GM12891 (cell line): ENCODE data around the gene MTG2.

ENCODE experiments used
- DNase-seq: peaks from one replicate; pipeline ENCODE4 v3.0.0; 2011; ENCODE audit warnings: low spot score; ENCODE audit not compliant: insufficient read length
- FAIRE-seq: peaks from 2 replicates; lab custom pipeline; 2011; peaks lifted over from hg19 to GRCh38; lab: Jason Lieb, UNC
- PAX5 ChIP-seq: IDR thresholded peaks from 2 replicates; pipeline ENCODE4 v1.6.1; 2011; ENCODE audit warnings: low read length, moderate library complexity, mild to moderate bottlenecking; ENCODE audit not compliant: insufficient read depth, severe bottlenecking
- POLR2A ChIP-seq: IDR thresholded peaks from 2 replicates; pipeline ENCODE4 v1.6.1; 2011; ENCODE audit warnings: low read depth, low read length, control low read depth
- POLR2AphosphoS5 ChIP-seq: IDR thresholded peaks from 2 replicates; pipeline ENCODE4 v1.6.1; 2011; ENCODE audit warnings: low read depth, low read length, control low read depth
- POU2F2 ChIP-seq: IDR thresholded peaks from 2 replicates; pipeline ENCODE4 v1.6.1; 2011; ENCODE audit warnings: low read depth, mild to moderate bottlenecking, control low read depth, low read length, moderate library complexity
- SPI1 ChIP-seq: IDR thresholded peaks from 2 replicates; pipeline ENCODE4 v1.6.1; 2011; ENCODE audit warnings: low read depth, low read length, control low read depth
- TAF1 ChIP-seq: IDR thresholded peaks from 2 replicates; pipeline ENCODE4 v1.6.1; 2011; ENCODE audit warnings: low read depth, low read length, control low read depth

The MTG2 gene

GRCh38 chr20:62138204-62138543 lies 44.7 kb upstream of the MTG2 start:
- TF ChIP-seq SPI1 (no peak), POU2F2 (no peak), TAF1 (no peak), PAX5 (no peak), POLR2A (no peak), POLR2AphosphoS5 (no peak)
- DNase-seq (no peak), FAIRE-seq (no peak)

GRCh38 chr20:62138912-62139311 lies 43.9 kb upstream of the MTG2 start:
- TF ChIP-seq TAF1: no peak
- no peak for TF ChIP-seq PAX5
- TF ChIP-seq POLR2AphosphoS5: 0 out of 2 replicates have a peak, but pooled peaks have one; percentile 19
- TF ChIP-seq POLR2A: no peak
- no peak for TF ChIP-seq SPI1
- TF ChIP-seq POU2F2: no peak
- no peak for DNase-seq
- FAIRE-seq: no peak

DNA sequence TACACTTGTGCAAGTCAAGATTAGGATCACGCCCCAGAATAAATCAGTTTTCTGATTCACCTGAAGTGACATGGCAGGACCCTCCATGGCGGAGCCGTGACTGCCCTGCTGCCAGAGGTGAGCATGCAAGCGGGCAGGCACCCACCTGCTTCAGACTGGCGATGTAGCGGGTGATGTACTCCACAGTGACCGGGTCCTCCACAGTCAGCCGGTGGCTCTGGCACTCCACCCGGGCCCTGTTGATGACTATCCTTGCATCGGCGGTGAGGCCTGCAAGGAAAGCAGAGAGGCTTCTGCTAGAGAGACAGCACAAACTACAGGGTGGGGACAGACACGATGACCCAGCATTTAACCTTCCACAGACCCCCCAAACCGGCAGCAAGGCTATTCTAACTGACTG lies 43.2 kb upstream of the MTG2 start:
- no peak for FAIRE-seq
- no peak for DNase-seq
- TF ChIP-seq PAX5 (no peak), POLR2A (no peak; the same call in 1 of the 2 replicates), POU2F2 (no peak), TAF1 (no peak), POLR2AphosphoS5 (no peak), SPI1 (no peak)

DNA sequence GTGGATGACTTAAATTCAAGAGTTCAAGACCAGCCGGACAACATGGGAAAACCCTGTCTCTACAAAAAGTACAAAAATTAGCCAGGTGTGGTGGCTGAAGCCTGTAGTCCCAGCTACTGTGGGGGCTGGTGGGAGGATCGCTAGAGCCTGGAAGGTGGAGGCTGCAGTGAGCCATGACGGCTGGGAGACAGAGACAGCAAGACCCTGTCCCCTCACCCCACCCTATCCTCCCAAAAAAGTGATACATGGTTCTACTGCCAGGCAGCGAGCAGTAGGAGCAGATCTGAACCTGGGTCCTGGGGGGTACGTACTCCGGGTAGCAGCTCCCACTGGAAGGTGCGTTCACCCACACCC lies 41.8 kb upstream of the MTG2 start:
- no peak for FAIRE-seq
- TF ChIP-seq SPI1: no peak
- TF ChIP-seq POLR2A: no peak
- TF ChIP-seq POU2F2: no peak
- no peak for TF ChIP-seq POLR2AphosphoS5
- no peak for TF ChIP-seq PAX5
- TF ChIP-seq TAF1: no peak
- DNase-seq: no peak

GRCh38 chr20:62141397-62142251 lies 41.2 kb upstream of the MTG2 start:
- no peak for TF ChIP-seq PAX5
- no peak for TF ChIP-seq TAF1
- no peak for TF ChIP-seq POLR2AphosphoS5
- TF ChIP-seq POU2F2: no peak
- TF ChIP-seq SPI1: no peak
- TF ChIP-seq POLR2A: no peak
- FAIRE-seq: no peak
- DNase-seq: no peak

DNA sequence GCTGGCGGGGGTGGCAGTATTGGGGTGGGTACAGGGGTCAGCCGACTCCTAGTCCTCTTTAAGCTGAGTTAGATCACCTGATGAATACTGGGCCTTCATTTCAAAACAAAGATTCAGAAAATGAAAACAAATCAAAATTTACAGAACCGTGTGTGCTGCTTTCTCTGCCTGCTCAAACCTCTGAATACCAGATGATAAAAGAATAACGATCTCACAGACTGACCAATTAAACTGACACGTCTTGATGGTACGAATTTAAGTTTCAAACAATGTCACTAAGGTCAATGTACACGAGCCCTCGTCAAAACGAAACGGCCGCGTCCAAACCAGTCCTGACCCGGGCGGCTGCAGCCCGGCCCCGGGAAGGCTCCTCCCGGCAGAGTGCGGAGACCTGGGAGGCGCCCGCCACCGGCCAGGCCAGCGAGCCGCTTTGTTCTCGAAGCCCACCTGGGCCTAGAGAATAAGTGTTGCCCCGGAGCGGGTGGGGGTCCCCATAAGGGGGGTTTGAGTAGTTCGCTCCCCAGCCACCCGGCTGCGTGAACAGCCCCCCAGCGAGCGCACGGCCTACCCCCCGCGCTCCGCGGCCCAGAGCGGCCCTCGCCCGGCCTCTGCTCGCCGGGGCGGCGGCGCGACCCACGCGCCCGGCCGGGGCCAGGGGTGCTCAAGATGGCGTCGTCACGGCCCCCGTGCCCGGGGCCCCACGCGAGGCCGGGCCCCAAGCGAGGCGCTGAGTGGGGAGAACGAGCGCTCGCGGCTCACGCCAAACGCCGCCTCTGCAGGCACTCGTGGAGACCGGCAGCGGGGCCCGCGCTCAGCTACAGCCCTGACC lies 40.4 kb upstream of the MTG2 start:
- no peak for TF ChIP-seq POU2F2
- TF ChIP-seq SPI1: no peak
- TF ChIP-seq POLR2AphosphoS5: no peak
- no peak for TF ChIP-seq TAF1
- TF ChIP-seq POLR2A: no peak
- no peak for TF ChIP-seq PAX5
- no peak for DNase-seq
- FAIRE-seq: no peak

DNA sequence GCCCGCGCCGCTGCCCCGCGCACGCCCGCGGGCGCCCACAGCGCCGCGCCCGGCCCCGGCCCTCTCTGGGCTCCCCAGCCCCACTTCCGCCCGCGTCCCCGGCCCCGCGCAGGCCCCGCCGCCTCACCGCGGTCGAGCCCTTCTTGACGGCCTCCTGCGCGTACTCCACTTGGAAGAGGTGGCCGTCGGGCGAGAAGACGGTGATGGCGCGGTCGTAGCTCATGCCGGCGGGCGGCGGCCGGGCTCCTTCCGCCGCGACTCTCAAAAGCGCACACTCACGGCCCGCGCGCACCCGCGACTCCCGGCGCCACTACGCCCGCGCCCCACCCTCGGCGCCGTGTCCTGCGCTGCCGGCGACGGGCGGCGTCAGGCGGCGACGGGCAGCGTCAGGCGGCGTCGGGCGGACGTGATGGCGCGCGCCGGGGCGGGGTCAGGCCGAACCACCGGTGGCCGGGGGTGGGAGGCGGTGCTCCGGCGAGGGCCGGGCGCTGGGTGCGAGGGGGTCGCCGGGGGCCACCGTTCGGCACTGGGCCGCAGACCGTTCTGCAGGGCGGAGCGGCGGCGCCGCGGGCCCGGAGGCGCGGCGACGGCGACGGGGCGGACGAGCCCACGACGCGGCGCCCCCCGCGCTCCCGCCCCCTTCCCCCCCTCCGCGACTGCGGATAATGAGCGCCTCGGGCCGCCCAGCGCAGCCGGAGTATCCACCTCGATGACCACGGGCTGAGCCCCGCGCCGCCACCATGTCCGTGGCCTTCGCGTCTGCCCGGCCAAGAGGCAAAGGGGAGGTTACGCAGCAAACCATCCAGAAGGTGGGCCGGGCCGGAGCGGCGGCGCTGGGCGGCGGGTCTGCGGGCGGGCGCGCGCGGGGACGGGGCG lies 39.5 kb upstream of the MTG2 start, which contains the start of the genes PSMA7 and SS18L1:
Gene PSMA7 (minus strand): TSS at position 314 of the 876 bp plus-strand sequence. CDS start 91 bp downstream, at position 223.
Gene SS18L1 (plus strand): TSS at position 689 of the 876 bp plus-strand sequence. CDS start 52 bp downstream, at position 741.
- 0 out of 2 replicates have a peak, but pooled peaks have one; percentile 30 for TF ChIP-seq POLR2AphosphoS5
- peak; percentile 24; the same call in 1 of the 2 replicates for TF ChIP-seq POU2F2
- no peak; the same call in 1 of the 2 replicates for TF ChIP-seq POLR2A
- TF ChIP-seq PAX5: no peak
- TF ChIP-seq SPI1: no peak
- TF ChIP-seq TAF1: no peak
- FAIRE-seq (peak; percentile 84), DNase-seq (peak; percentile 95)

DNA sequence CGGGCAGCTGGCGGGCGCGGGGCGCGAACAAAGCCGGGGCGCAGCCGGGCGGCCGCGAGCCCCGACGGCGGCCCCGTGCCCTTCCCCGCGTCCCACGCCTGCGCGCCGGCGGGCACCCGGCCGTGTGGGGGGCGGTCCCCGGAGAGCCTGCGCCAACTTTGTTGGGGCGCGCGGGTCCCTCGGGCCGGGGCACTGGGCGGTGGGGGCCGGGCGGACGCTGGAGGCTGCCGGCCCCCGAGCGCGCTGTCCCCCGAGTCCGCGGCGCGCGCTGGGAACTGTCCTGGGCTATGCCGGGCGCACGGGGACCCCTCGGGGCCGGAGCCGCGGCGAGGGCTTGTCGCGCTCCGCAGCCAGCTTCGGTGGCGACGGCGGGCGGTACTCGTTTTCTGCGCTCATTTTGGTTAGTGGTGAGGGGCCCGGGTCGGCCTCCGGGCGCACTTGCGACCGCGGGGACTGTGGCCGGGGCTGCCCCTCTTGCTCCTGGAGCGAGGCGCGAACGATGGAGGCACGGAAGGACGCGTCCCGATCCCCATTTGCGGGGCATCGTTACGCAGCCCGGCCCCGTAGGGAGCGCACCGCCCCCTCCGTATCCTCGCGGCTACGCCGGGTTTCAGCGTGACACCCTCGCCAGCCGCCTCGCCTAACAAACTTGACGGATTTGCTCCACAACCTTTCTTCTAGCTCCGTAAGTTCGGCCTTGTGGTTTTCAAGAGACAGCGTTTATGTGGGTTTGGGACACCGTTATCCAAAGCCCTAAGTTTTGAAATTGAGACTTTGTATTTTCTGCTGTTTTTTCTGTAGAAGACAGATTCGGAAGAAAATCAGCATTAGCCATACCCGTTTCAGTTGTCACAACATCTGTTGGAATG lies 38.6 kb upstream of the MTG2 start:
- FAIRE-seq (peak; percentile 81), DNase-seq (no peak)
- no peak for TF ChIP-seq PAX5
- no peak for TF ChIP-seq SPI1
- no peak for TF ChIP-seq POLR2AphosphoS5
- no peak for TF ChIP-seq POLR2A
- no peak for TF ChIP-seq TAF1
- no peak for TF ChIP-seq POU2F2

DNA sequence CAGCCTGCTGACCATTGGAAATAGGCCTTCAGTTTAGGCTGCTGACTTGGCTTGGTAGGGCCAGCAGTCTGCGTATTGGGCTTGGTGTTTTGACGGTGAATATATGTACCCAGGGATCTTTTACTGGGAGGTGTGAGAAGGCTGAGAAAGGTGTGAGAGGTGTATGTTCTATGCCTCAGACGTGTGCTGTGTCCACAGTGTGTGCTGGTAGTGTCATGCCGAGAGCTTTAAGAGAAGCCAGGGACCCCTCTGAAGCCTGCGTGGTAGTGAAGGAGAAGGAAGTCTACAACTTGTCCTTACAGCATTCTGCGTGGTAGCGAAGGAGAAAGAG lies 37.2 kb upstream of the MTG2 start:
- DNase-seq (no peak), FAIRE-seq (no peak)
- TF ChIP-seq POLR2A: no peak
- TF ChIP-seq PAX5: no peak
- no peak for TF ChIP-seq POLR2AphosphoS5
- no peak for TF ChIP-seq POU2F2
- no peak for TF ChIP-seq SPI1
- TF ChIP-seq TAF1: no peak
